ENCODE measurements around the gene BATF. TPM values are rescaled to one million over a fixed set of nuclear protein-coding genes. Genes with fewer than 3 reads are reported as not detected.
"Not testable (repeated sequence)": the region's sequence is repeated elsewhere in the genome, so short reads cannot be mapped to it uniquely, and the experiment has no call there.

Gene BATF, protein sequence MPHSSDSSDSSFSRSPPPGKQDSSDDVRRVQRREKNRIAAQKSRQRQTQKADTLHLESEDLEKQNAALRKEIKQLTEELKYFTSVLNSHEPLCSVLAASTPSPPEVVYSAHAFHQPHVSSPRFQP
- total RNA-seq (2014; rRNA removed; shearing (Covaris generic)), result not detected in 2 replicates

GRCh38 chr14:75522224-75522982 is at the start of gene BATF:
BATF (plus strand) TSS chr14:75522469; CDS start chr14:75522683, 214 bp downstream.
- H3K4me3 ChIP-seq, result peak within 1 kb of the TSS; percentile 22
- H3K27me3 ChIP-seq, result peaks cover 2% of the 10 kb centered on the region; the same call in 1 of the 2 replicates
- H3K36me3 ChIP-seq, result no peaks in the 10 kb centered on the region
- no peaks in the 10 kb centered on the region for H3K9me3 ChIP-seq (replicated peaks)
- no peak for DNase-seq
- H3K27ac ChIP-seq, result no peak within 1 kb of the TSS
- H3K4me1 ChIP-seq, result no peaks in the 10 kb centered on the region

GRCh38 chr14:75474127-75474526 is 48.1 kb upstream of the BATF start:
- not testable (repeated sequence) for H3K4me1 ChIP-seq; H3K27me3 ChIP-seq; DNase-seq; H3K27ac ChIP-seq; H3K36me3 ChIP-seq; H3K9me3 ChIP-seq (replicated peaks); H3K4me3 ChIP-seq

GRCh38 chr14:75476274-75476995 is 45.8 kb upstream of the BATF start:
- peak; percentile 86 to 88 for DNase-seq
- H3K9me3 ChIP-seq (replicated peaks), result no peaks in the 10 kb centered on the region
- no peaks in the 10 kb centered on the region for H3K36me3 ChIP-seq
- H3K4me3 ChIP-seq, result no peak overlapping the region
- H3K27me3 ChIP-seq, result no peaks in the 10 kb centered on the region
- H3K27ac ChIP-seq, result no peak overlapping the region
- H3K4me1 ChIP-seq, result peaks cover 5% of the 10 kb centered on the region; the same call in 1 of the 2 replicates

DNA sequence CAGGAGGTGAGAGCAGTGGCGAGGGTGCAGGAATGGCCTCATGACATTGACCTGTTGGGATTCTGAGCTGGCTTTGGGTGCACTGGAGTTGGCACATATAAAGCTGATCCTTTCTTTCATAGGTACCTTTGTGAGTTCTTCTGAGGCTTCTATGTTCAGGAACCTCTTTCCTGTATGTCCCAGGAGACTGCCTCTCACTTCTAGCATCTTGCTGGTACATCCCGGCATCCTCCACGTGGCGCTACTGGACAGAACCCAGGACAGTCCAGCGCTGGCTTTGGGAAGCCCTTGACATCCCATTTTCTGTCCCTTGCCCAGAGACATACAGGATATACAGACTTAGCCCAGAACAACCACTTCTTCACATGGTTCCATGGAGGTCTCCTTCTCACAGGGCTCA is 44.4 kb upstream of the BATF start:
- Histone ChIP-seq H3K4me1 (peaks cover 5% of the 10 kb centered on the region; the same call in 1 of the 2 replicates), H3K4me3 (no peak overlapping the region), H3K9me3 (replicated peaks) (no peaks in the 10 kb centered on the region), H3K27ac (no peak overlapping the region), H3K36me3 (no peaks in the 10 kb centered on the region), H3K27me3 (no peaks in the 10 kb centered on the region)
- DNase-seq, result no peak

- Histone ChIP-seq H3K9me3 (replicated peaks) (no peaks in the 10 kb centered on the region), H3K27ac (no peak overlapping the region), H3K36me3 (no peaks in the 10 kb centered on the region), H3K4me3 (no peak overlapping the region), H3K4me1 (peaks cover 5% of the 10 kb centered on the region; the same call in 1 of the 2 replicates), H3K27me3 (no peaks in the 10 kb centered on the region)
- DNase-seq, result no peak
These were observed 42.3 kb upstream of the BATF start for GRCh38 chr14:75479770-75480600.

DNA sequence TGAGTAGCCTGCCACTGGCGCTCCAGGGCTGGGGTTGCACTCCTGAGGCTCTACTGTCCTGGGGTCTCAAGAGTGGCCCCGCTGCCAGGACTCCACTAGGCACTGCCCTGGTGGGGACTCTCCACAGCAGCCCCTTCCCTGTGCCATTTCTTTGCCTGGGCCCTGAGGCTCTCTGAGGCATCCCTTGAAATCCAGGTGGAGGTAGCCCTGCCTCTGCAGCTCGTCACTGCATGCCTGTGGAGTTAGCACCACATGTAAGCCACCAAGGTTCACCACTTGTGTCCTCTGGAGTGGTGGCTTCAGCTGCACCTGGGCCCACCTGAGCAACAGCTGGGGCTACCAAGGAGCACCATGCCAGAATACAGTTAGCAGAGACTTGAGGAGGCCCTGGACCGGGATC is 39.9 kb upstream of the BATF start:
- H3K27ac ChIP-seq, result no peak overlapping the region
- no peak for DNase-seq
- no peaks in the 10 kb centered on the region for H3K4me1 ChIP-seq

GRCh38 chr14:75484711-75485429 is 37.4 kb upstream of the BATF start:
- no peak for DNase-seq
- H3K9me3 ChIP-seq (replicated peaks), result no peaks in the 10 kb centered on the region

More for the DNA sequence above, 39.9 kb upstream of the BATF start:
- no peaks in the 10 kb centered on the region for H3K27me3 ChIP-seq
- no peak overlapping the region for H3K4me3 ChIP-seq
- H3K9me3 ChIP-seq (replicated peaks), result no peaks in the 10 kb centered on the region
- H3K36me3 ChIP-seq, result no peaks in the 10 kb centered on the region

GRCh38 chr14:75486318-75486717 is 36.0 kb upstream of the BATF start:
- H3K27ac ChIP-seq, result no peak overlapping the region
- H3K36me3 ChIP-seq, result no peaks in the 10 kb centered on the region
- H3K4me1 ChIP-seq, result no peaks in the 10 kb centered on the region
- DNase-seq, result no peak
- no peak overlapping the region for H3K4me3 ChIP-seq
- no peaks in the 10 kb centered on the region for H3K9me3 ChIP-seq (replicated peaks)
- H3K27me3 ChIP-seq, result no peaks in the 10 kb centered on the region

More at GRCh38 chr14:75484711-75485429, 37.4 kb upstream of the BATF start:
- Histone ChIP-seq H3K4me3 (no peak overlapping the region), H3K36me3 (no peaks in the 10 kb centered on the region), H3K27me3 (no peaks in the 10 kb centered on the region), H3K4me1 (no peaks in the 10 kb centered on the region), H3K27ac (no peak overlapping the region)

DNA sequence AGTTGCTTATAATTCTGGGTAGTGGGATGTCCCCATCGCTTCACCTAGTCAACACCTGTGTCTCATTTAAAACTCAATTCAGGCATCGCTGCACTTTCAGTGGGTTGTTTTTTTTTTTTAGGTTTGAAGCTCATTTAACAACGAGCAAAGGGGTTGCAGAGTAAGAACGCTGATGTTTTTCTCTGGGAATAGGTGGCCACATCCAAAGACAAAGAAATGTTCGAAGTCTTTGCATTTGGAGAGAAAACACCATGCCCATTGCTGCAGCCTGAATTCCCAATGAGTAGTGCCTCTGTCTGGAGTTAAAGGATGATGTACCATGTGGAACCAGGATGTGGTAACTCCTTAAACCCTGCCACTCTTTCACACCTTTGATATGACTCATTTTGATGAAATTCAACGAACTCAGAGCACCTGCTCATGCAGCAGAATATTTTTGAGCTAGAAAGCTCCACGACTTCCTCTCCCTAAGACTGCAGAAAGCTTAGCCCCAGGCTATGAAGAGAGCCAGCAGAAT is 35.1 kb upstream of the BATF start:
- Histone ChIP-seq H3K4me3 (no peak overlapping the region), H3K27me3 (no peaks in the 10 kb centered on the region), H3K27ac (no peak overlapping the region), H3K9me3 (replicated peaks) (no peaks in the 10 kb centered on the region), H3K4me1 (no peaks in the 10 kb centered on the region), H3K36me3 (no peaks in the 10 kb centered on the region)
- peak in 1 of 2 experiments; percentile 6 for DNase-seq

DNA sequence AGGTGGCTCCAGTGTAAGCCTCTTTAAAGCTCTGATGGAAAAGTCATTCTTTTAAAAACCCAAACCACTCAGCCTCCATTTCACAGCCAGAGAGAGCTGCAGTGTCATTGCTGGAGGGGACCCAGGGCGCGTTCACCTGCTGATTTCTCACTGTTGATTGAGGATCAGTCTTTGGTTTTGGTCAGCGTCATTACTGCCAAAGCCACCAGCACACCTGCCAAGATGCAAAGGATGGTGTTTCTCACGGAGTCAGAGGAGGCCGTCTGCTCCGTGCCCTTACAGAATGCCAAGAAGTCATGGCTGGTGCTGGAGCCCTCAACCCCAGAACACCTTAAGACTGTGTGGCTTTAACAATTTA is 32.8 kb upstream of the BATF start:
- H3K4me1 ChIP-seq, result no peaks in the 10 kb centered on the region
- no peak overlapping the region for H3K4me3 ChIP-seq
- H3K36me3 ChIP-seq, result no peaks in the 10 kb centered on the region
- no peaks in the 10 kb centered on the region for H3K9me3 ChIP-seq (replicated peaks)
- no peak for DNase-seq
- H3K27me3 ChIP-seq, result no peaks in the 10 kb centered on the region
- no peak overlapping the region for H3K27ac ChIP-seq

DNA sequence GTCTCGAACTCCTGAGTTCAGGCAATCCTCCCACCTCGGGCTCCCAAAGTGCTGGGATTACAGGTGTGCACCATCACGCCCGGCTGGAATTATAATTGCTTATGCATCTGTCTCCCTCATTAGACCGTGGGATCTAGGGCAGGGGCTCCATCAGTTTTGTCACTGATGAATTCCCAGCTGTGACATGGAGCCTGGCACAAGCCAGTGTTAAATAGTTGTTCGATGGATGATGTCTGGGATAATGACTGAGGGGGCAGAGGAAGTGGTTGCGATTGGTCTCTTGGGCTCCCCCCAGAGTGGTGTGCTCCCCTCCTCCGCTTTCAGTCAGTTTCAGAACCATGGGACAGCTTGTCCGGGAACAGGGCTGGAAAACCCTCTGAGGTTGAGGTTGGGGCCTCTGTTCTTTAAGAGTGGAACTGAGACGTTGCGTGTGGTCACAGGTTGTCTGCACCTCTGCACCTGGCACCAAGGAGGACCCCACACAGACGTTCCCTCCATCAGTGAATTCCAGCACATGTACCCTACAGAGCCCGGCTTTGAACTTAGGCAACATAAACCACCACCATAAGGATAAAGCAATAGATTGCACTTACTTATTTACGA is 30.8 kb upstream of the BATF start:
- Histone ChIP-seq H3K9me3 (replicated peaks) (no peaks in the 10 kb centered on the region), H3K4me3 (no peak overlapping the region), H3K27me3 (no peaks in the 10 kb centered on the region), H3K27ac (no peak overlapping the region), H3K36me3 (no peaks in the 10 kb centered on the region), H3K4me1 (peaks cover 2% of the 10 kb centered on the region; the same call in 1 of the 2 replicates)
- DNase-seq, result no peak

GRCh38 chr14:75492832-75493591 is 29.3 kb upstream of the BATF start:
- Histone ChIP-seq H3K4me3 (no peak overlapping the region), H3K4me1 (peaks cover 2% of the 10 kb centered on the region; the same call in 1 of the 2 replicates), H3K27me3 (no peaks in the 10 kb centered on the region), H3K36me3 (no peaks in the 10 kb centered on the region), H3K9me3 (replicated peaks) (no peaks in the 10 kb centered on the region), H3K27ac (no peak overlapping the region)
- DNase-seq, result no peak

- H3K9me3 ChIP-seq (replicated peaks), result no peaks in the 10 kb centered on the region
- no peaks in the 10 kb centered on the region for H3K36me3 ChIP-seq
- H3K27me3 ChIP-seq, result no peaks in the 10 kb centered on the region
- DNase-seq, result no peak
- no peak overlapping the region for H3K4me3 ChIP-seq
- peaks cover 2% of the 10 kb centered on the region; the same call in 1 of the 2 replicates for H3K4me1 ChIP-seq
- H3K27ac ChIP-seq, result no peak overlapping the region
These were observed 28.6 kb upstream of the BATF start for GRCh38 chr14:75493592-75494087.
